MM.1S (cell line): ENCODE data around the gene NTMT1.

Experiments
- DNase-seq: peaks from one replicate; pipeline ENCODE4 v3.0.0-alpha.2; 2015
- H2AFZ ChIP-seq: fragments of 300-600 bp; sonication (generic); 2 replicates; pipeline ENCODE4 v1.6.0; 2016; ENCODE audit warnings: antibody characterized with exemption, low read length
- H3F3A ChIP-seq: fragments of 300-600 bp; sonication (generic); 2 replicates; pipeline ENCODE4 v1.6.1; 2016; ENCODE audit warnings: mild to moderate bottlenecking, antibody characterized with exemption, low read length, moderate library complexity, mixed read lengths; ENCODE audit not compliant: insufficient read depth
- H3K27ac ChIP-seq: fragments of 300-600 bp; sonication (generic); 2 replicates; pipeline ENCODE4 v1.5.1; 2016; ENCODE audit warnings: mild to moderate bottlenecking, low read length
- H3K27me3 ChIP-seq: fragments of 300-600 bp; sonication (generic); replicated peaks from 2 replicates; pipeline ENCODE4 v1.6.0; 2016; ENCODE audit warnings: low read length; ENCODE audit not compliant: insufficient read depth
- H3K36me3 ChIP-seq: fragments of 300-600 bp; sonication (generic); replicated peaks from 2 replicates; pipeline ENCODE4 v1.6.1; 2016; ENCODE audit warnings: mild to moderate bottlenecking, low read length, mixed read lengths; ENCODE audit not compliant: insufficient read depth
- H3K4me1 ChIP-seq: fragments of 300-600 bp; sonication (generic); 2 replicates; pipeline ENCODE4 v1.6.1; 2016; ENCODE audit warnings: low read length, mixed read lengths
- H3K4me2 ChIP-seq: fragments of 300-600 bp; sonication (generic); 2 replicates; pipeline ENCODE4 v1.6.0; 2016; ENCODE audit warnings: low read depth, low read length
- H3K4me3 ChIP-seq: fragments of 300-600 bp; sonication (generic); 2 replicates; pipeline ENCODE4 v1.5.1; 2016; ENCODE audit warnings: low read length, mixed read lengths
- H3K79me2 ChIP-seq: fragments of 300-600 bp; sonication (generic); 2 replicates; pipeline ENCODE4 v1.6.1; 2016; ENCODE audit warnings: mixed run types, low read length, mixed read lengths
- H3K9ac ChIP-seq: fragments of 300-600 bp; sonication (generic); 2 replicates; pipeline ENCODE4 v1.6.1; 2016; ENCODE audit warnings: low read length, mixed read lengths
- H3K9me2 ChIP-seq: fragments of 300-600 bp; sonication (generic); replicated peaks from 2 replicates; pipeline ENCODE4 v1.6.1; 2016; ENCODE audit warnings: mild to moderate bottlenecking, low read length, mixed read lengths; ENCODE audit not compliant: insufficient read depth
- H3K9me3 ChIP-seq: fragments of 300-600 bp; sonication (generic); replicated peaks from 2 replicates; pipeline ENCODE4 v1.6.1; 2016; ENCODE audit warnings: mild to moderate bottlenecking, low read length, mixed read lengths; ENCODE audit not compliant: insufficient read depth
- H4K20me1 ChIP-seq: fragments of 300-600 bp; sonication (generic); 2 replicates; pipeline ENCODE4 v1.6.1; 2016; ENCODE audit warnings: mild to moderate bottlenecking, low read length, moderate library complexity, mixed read lengths; ENCODE audit not compliant: insufficient read depth
- CTCF ChIP-seq: fragments of 300-600 bp; sonication (generic); IDR thresholded peaks from 2 replicates; pipeline ENCODE4 v1.5.1; 2016; ENCODE audit warnings: antibody characterized with exemption, low read length, mixed read lengths
- EZH2 ChIP-seq: fragments of 300-600 bp; sonication (generic); optimal IDR thresholded peaks from 2 replicates; pipeline ENCODE3; 2017; ENCODE audit warnings: low read depth, mild to moderate bottlenecking, antibody characterized with exemption, low read length, mixed read lengths
- EZH2phosphoT487 ChIP-seq: fragments of 300-600 bp; sonication (generic); IDR thresholded peaks from 2 replicates; pipeline ENCODE4 v1.6.1; 2018; ENCODE audit warnings: antibody characterized with exemption, low read length

Gene NTMT1

DNA sequence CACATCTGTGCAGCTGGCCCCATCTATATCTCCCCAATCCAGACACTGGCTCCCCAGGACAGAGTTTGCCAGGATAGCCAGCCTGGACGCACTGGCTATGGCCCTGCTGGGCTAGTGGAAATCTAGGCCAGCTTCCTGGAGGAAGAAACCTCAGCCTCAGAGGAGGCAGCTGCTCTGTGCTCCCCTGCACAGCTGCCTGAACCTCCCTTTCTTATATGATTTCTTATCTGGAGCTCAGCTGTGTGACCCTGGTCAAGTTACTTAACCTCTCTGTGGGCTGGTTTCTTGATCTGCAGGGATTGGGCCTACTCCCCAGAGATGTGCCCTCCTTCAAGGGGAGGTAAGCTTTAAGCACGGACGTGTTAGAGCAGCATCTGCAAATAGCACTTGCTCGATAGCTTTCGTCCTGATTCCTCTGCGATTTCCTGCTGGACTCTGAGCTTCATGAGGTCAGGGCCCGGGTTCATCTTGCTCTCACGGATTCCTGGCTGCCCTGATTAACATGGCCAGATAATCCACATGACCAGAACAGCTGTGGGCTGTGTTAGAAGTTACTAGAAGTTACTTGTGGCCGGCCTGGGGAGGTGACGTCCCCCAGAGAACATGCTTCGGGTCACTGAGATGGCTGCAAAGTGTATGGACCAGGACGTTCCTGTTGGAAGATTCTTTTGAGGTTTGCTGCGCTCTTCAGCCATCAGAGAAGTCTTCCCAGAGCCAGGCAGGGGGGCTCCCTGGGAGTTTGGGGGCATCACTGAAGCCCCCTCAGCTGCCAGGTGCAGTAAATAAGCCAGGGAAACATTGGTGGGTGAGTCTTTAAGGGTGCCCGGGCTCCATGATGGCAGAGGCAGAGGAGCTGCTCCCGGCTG is 19.6 kb upstream of the NTMT1 start:
- DNase-seq: no peak
- Histone ChIP-seq H3K36me3 (no peaks in the 10 kb centered on the region), H3K9ac (no peak overlapping the region), H3K4me2 (0 out of 2 replicates have a peak overlapping the region, but pooled peaks have one; percentile 35), H4K20me1 (no peaks in the 10 kb centered on the region), H3K27ac (no peak overlapping the region), H3K4me3 (no peak overlapping the region), H2AFZ (no peak overlapping the region), H3K4me1 (peaks cover 20% of the 10 kb centered on the region), H3K79me2 (no peaks in the 10 kb centered on the region), H3K27me3 (0 out of 2 replicates have a peak, but pooled peaks cover 2% of the 10 kb centered on the region), H3K9me2 (no peaks in the 10 kb centered on the region), H3K9me3 (no peaks in the 10 kb centered on the region), H3F3A (no peaks in the 10 kb centered on the region)
- TF ChIP-seq EZH2 (no peak), CTCF (no peak), EZH2phosphoT487 (no peak)

DNA sequence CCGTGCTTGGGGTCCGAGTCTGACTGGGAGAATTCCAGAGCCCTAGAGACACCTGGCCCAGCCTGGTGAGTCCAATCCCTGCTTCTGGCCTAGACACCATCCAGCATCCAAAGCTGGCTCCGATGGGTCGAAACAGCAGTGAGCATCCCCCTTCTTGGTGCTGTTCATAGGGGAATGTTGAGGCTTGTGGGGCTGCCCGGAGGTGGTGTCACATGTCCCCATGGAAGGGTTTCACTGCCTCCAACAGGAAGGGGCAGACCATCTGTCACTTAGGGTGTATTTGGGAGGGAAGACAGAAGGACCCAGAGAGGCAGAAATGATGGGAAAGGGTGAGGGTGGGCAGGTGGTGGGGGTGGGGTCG is 19.0 kb upstream of the NTMT1 start:
- no peak for TF ChIP-seq EZH2phosphoT487
- no peak for TF ChIP-seq EZH2
- no peak for TF ChIP-seq CTCF
- DNase-seq: no peak
- Histone ChIP-seq H3F3A (no peaks in the 10 kb centered on the region), H3K9me2 (no peaks in the 10 kb centered on the region), H3K27me3 (peaks cover 7% of the 10 kb centered on the region; the same call in 1 of the 2 replicates), H4K20me1 (no peaks in the 10 kb centered on the region), H2AFZ (peak overlapping the region; percentile 54), H3K27ac (no peak overlapping the region), H3K9ac (no peak overlapping the region), H3K36me3 (no peaks in the 10 kb centered on the region), H3K4me2 (peak overlapping the region; percentile 35; the same call in 1 of the 2 replicates), H3K79me2 (no peaks in the 10 kb centered on the region), H3K9me3 (no peaks in the 10 kb centered on the region), H3K4me1 (peaks cover 20% of the 10 kb centered on the region), H3K4me3 (no peak overlapping the region)

- no peak overlapping the region for H3K9ac ChIP-seq
- H3K9me3 ChIP-seq: no peaks in the 10 kb centered on the region
- H4K20me1 ChIP-seq: no peaks in the 10 kb centered on the region
- H3K4me3 ChIP-seq: no peak overlapping the region
- H3K27me3 ChIP-seq: peaks cover 25% of the 10 kb centered on the region
- H2AFZ ChIP-seq: no peak overlapping the region
- no peak overlapping the region for H3K4me2 ChIP-seq
- H3K79me2 ChIP-seq: no peaks in the 10 kb centered on the region
- no peaks in the 10 kb centered on the region for H3K36me3 ChIP-seq
- no peaks in the 10 kb centered on the region for H3K9me2 ChIP-seq
- no peak for DNase-seq
- peaks cover 20% of the 10 kb centered on the region for H3K4me1 ChIP-seq
- H3K27ac ChIP-seq: no peak overlapping the region
- TF ChIP-seq EZH2phosphoT487 (no peak), CTCF (no peak), EZH2 (no peak)
- no peaks in the 10 kb centered on the region for H3F3A ChIP-seq
These were observed 17.1 kb upstream of the NTMT1 start for GRCh38 chr9:129608561-129609481.
